ENCODE data around the gene TBC1D32.

The TBC1D32 gene

DNA sequence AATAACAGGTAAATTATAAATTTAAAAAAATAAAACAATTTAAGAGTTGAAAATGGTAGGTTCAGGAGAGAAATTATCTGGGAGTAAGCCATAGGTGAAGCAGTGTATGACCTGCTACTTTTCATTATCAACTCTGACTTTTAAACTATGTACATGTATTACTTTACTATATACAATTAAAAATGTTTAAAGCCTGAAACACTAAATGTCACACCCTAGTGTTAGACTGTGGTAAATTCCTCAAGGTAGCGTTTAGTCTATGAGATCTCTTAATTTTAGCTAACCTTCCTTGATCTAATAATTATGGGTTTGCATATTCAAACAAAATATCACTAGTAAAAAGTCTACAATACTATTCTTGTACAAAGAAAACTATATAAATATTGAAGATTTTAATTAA, 22.3 kb upstream of the TBC1D32 start:
- no peak overlapping the region for H3K27ac ChIP-seq
- TF ChIP-seq, protein P1, sequence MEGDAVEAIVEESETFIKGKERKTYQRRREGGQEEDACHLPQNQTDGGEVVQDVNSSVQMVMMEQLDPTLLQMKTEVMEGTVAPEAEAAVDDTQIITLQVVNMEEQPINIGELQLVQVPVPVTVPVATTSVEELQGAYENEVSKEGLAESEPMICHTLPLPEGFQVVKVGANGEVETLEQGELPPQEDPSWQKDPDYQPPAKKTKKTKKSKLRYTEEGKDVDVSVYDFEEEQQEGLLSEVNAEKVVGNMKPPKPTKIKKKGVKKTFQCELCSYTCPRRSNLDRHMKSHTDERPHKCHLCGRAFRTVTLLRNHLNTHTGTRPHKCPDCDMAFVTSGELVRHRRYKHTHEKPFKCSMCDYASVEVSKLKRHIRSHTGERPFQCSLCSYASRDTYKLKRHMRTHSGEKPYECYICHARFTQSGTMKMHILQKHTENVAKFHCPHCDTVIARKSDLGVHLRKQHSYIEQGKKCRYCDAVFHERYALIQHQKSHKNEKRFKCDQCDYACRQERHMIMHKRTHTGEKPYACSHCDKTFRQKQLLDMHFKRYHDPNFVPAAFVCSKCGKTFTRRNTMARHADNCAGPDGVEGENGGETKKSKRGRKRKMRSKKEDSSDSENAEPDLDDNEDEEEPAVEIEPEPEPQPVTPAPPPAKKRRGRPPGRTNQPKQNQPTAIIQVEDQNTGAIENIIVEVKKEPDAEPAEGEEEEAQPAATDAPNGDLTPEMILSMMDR (conservative IDR thresholded peaks at IDR 0.05), result no peak; the same call in 1 of the 2 replicates

DNA sequence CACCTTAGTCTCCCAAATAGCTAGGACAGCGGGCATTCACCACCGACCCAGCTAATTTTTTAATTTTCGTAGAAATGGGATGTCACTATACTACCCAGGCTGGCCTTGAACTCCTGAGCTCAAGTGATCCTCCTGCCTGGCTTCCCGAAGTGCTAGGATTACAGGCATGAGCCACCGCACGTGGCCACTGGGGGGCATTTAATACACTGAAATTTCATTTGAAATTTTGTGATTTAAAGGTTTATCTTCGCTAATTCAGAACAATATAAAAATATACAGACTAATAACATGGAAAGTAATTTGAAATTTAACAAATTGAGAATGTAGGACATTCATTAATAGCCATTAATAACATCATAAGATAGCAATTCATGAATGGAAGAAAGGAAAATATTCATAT, 20.5 kb upstream of the TBC1D32 start:
- no peak overlapping the region for H3K27ac ChIP-seq
- TF ChIP-seq, protein P1 (conservative IDR thresholded peaks at IDR 0.05), result no peak; the same call in 1 of the 2 replicates

DNA sequence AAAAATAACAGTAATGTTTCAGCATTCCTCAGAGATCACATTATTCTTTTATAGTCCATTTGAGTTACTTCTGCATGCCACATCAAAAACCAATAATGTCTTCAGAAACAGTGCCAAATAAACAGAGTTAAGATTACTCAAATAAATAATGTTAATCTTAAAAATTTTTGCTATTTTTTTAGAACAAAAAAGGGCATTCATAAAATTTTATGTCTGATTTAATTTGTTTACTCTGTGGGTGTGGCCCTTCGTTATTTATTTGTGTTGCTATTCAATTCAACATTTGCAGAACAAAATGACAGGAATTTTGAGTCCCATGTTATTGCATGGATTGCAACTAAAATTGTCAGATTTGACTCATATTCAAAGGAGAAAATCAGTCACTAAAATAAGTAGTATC, 18.7 kb upstream of the TBC1D32 start:
- TF ChIP-seq, protein P1 (conservative IDR thresholded peaks at IDR 0.05), result no peak
- no peak overlapping the region for H3K27ac ChIP-seq

DNA sequence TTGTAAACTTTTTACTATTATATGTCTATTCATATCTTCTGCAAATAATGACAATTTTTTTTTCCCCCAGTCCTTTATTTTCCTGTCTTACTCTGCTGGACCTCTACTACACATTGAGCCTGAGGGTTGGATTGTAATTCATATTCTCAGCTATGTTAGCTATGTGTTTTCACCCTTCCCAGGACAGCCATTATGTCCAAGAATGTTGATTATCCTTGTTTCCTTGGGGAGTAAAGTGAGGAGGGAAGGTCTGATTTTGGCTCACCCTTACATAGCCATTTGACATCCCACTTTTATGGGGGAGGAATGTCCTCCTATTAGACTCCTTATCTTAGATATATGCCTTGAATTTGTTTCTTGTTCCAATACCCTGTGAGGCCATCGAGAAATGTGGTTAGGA, 17.6 kb upstream of the TBC1D32 start:
- H3K27ac ChIP-seq, result no peak overlapping the region
- TF ChIP-seq, protein P1 (conservative IDR thresholded peaks at IDR 0.05), result no peak

- H3K27ac ChIP-seq, result no peak overlapping the region
- TF ChIP-seq, protein P1 (conservative IDR thresholded peaks at IDR 0.05), result no peak
Observed at GRCh38 chr6:121349596-121349995, 15.3 kb upstream of the TBC1D32 start.

GRCh38 chr6:121347484-121347883, 13.2 kb upstream of the TBC1D32 start:
- TF ChIP-seq, protein P1 (conservative IDR thresholded peaks at IDR 0.05), result no peak
- no peak overlapping the region for H3K27ac ChIP-seq

DNA sequence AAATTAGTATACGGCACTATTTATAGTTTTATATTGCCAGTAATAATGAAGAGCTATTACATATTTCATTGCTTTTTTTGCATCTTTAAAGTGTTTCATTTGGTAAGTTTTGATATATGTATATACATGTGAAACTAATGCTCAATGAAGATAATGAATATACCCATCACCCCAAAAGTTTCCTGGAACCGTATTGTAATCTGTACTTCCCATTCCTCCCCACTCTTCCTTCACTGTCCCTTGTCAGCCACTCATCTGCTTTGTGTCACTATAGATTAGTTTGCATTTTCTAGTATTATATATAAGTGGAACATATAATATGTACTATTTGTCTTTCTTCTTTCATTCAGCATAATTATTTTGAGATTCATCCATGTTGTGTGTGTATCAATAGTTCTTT, 10.3 kb upstream of the TBC1D32 start:
- H3K27ac ChIP-seq, result no peak overlapping the region
- TF ChIP-seq, protein P1 (conservative IDR thresholded peaks at IDR 0.05), result no peak
